ENCODE measurements around the gene BEND7.
"Not testable (repeated sequence)": the region's sequence is repeated elsewhere in the genome, so short reads cannot be mapped to it uniquely, and the experiment has no call there.

Gene BEND7

GRCh38 chr10:13528875-13529713, at the start of gene BEND7:
BEND7 (minus strand) TSS chr10:13529014; CDS start chr10:13528533, 481 bp downstream.
- DNase-seq, result no peak

GRCh38 chr10:13573960-13574359, 45.1 kb upstream of the BEND7 start:
- DNase-seq, result no peak

DNA sequence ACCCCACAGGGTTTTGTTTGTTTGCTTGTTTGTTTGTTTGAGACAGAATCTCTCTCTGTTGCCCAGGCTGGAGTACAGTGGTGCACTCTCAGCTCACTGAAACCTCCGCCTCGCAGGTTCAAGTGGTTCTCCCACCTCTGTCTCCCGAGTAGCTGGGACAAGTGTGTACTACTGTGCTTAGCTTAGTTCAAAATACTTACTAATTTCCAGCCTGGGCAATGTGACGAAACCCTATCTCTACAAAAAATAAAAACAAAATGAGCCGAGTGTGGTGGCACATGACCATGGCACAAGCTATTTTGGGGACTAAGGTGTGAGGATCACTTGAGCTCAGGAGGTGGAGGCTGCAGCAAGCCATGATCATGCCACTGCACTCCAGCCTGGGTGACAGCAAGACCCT, 42.7 kb upstream of the BEND7 start:
- no peak for DNase-seq

DNA sequence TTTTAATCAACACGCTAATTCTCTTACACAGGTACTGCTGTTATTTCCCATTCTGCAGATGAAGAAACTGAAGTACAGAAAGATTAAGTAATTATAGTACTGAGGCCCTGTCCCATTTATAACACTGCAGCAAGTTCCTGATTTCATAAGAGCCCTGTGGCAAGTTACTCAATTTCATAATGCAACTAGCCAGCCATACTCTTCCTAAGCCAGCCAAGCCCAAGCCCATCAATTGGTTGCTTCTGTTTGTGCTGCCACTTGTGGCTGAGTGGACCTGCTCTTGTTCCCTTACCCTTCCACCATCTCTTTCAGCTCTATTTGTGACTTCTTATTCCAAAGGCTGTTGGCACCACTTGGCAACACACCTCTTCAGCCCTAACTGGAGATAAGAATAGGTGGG, 38.2 kb upstream of the BEND7 start:
- peak in 1 of 2 donors; percentile 15 for DNase-seq

DNA sequence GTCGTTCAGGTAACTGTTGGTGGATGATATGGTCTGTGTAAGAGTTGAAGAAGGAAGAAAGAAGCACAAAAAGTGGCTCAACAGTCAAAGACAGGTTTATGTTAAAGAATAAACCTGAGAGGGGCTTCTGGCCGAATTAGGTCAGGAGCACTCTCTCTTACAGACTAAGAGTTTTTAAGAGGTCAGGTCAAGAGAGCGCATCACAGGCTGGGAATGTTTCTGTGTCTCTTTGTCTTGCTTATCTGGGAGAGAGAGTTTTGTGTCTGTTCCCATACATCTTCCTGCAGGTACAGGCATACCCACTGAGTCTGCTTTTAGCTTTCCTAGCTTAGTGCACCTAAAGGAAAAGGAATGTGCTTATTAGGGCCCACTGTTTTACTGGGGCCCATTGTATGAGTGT, 35.8 kb upstream of the BEND7 start:
- DNase-seq, result no peak

DNA sequence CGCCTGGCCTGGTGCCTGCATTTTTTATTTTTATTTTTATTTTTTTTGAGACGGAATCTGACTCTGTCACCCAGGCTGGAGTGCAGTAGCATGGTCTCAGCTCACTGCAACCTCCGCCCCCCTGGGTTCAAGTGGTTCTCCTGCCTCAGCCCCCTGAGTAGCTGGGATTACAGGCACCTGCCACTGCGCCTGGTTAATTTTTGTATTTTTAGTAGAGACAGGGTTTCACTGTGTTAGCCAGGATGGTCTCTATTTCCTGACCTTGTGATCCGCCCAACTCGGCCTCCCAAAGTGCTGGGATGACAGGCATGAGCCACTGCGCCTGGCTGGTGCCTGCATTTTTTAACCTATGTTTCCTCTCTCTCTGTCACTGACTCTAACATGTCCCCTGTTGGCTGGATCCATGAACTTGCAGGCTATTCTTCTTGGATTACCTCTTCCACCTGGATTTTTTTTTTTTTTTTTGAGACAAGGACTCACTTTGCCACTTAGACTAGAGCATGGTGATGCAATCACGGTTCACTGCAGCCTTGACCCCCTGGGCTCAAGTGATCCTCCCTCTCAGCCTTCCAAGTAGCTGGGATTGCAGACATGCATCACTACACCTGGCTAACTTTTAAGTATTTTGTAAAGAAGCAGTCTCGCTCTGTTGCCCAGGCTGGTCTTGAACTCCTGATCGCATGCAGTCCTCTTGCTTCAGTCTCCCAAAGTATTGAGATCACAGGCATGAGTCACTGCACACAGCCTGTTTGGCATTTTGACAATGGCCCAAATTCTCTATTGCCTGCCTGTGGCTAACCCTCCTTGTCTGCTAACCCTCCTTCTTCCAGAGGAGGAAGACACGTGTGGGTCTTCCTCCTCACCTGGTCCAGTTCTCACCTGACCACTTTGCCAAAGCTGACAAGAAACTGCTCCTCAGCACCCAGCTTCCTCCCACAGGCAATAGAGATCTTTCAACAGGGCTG, 34.9 kb upstream of the BEND7 start:
- DNase-seq, result no peak

DNA sequence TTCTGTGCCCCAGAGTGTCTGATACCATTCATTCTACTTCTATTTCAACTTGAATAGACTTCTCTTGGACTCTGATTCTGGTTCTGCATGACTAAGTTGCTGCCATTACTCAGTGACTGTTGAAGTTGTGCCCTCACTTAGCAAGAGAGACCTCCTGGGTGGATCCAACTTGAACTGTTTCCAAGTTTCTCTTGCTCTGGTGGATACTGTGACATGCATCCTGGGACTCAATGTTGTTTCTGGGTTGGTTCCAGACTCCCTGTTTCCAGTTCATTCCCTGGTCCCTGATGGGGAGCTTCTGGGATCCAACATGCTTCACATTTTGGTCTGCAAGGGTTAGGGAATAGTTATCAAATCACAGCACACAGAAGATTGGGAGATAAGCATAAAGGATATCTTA, 31.8 kb upstream of the BEND7 start:
- DNase-seq, result no peak

- no peak for DNase-seq
Measured at GRCh38 chr10:13559124-13559700, 30.4 kb upstream of the BEND7 start.

- DNase-seq, result no peak
Measured at GRCh38 chr10:13555884-13556510, 27.2 kb upstream of the BEND7 start.

DNA sequence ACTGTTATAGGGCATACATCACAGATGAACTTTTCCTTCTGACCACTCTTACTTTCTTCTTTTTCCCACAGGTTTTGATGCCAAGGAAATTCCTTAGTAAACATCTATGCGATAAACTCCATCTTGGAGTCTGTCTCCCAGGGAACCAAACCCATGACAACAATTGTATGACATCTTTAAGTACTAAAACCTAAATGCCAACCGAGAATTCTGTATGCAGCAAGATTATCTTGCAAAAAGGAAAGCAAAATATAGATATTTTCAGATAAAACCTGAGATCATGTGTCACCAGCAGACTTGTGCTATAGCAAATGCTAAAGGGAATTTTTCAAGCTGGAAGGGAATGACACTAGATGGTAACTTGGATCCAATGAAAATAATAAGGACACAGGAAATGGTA, 22.0 kb upstream of the BEND7 start:
- DNase-seq, result no peak

DNA sequence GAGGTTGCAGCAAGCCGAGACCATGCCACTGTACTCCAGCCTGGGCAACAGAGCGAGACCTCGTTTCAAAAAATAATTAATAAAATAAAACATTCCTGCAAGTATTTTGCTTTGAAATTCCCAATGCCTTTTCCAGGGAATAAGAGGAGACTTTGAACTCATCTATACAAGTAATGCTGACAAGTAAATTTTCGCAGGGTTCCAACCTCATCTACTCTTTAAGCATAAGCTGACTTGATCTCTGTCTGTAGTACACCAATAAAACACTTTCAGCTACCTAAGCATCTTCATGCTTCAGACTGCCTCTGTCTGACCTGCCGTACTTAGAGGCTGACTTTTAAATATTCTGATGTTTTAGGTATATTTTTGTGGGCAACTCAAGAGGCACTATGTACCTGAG, 13.7 kb upstream of the BEND7 start:
- no peak for DNase-seq

GRCh38 chr10:13537985-13538384, 9.2 kb upstream of the BEND7 start:
- not testable (repeated sequence) for DNase-seq

DNA sequence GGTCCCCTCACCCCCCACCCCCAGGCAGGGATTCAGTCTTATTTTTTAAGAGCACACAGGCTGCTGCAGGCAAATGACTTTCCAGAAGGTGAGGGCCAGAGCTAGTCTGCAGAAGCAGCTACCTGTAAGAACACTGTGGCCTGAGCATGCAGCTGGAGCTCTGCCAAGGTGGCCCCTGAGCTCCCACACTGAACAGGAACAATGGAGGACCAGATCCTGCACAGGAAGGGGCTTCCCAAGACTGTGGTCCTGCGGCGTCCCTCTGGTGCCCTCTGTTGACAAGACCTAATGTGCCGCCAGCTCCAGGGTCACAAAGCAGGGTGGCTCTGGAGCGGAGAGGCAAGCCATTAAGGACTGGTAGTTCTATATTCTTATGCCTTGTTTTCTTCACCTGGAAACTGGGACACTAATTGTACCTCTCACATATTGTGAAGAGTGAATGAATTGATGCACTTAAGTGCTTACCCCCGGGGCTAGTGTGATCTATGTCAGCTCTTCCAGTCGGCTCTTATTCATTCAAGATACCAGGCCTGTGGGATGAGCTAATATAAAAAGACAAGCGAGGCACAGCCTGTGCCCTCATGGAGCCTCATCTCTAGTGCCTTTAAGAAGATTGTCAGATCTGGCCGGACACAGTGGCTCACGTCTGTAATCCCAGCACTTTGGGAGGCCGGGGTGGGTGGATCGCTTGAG, 8.0 kb upstream of the BEND7 start:
- peak in 1 of 2 donors; percentile 7 for DNase-seq

- DNase-seq, result no peak
Measured at GRCh38 chr10:13535346-13535745, 6.5 kb upstream of the BEND7 start.

DNA sequence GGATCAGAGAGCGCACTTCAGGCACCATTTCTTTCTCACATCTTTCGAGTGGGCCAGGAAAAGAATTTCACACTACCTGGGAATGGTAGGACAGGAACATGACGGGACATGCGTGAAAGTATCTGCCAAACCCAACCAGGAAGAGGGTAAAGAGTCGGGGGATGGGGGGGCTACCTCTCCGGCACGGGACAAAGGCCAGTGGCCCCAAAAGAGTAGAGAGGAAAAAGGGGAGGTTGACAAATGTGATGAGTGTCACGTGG, 830 bp upstream of the BEND7 start:
- no peak for DNase-seq

GRCh38 chr10:13528123-13528874, 515 bp downstream of the BEND7 start:
- DNase-seq, result no peak

GRCh38 chr10:13527864-13528122, 1.0 kb downstream of the BEND7 start:
- DNase-seq, result no peak

- no peak for DNase-seq
Measured at GRCh38 chr10:13526948-13527863, 1.6 kb downstream of the BEND7 start.

DNA sequence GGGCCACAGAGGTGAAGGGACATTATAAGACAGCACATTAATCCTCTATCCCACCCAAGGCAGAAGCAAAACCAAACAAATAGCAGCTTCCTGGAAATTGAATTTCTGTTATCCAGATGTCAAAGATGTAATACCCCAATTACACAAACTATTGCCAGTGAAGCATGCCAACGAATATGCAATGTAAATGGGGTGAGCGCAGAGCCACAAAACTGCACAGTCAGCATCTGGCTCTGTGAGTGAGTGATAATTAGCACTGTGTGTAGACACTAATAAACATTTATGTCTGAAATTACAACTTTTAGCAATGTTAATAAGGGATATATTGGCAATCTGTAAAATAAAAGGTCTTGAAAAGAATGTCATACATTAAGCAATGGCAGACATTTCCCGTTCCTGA, 3.2 kb downstream of the BEND7 start:
- no peak for DNase-seq

DNA sequence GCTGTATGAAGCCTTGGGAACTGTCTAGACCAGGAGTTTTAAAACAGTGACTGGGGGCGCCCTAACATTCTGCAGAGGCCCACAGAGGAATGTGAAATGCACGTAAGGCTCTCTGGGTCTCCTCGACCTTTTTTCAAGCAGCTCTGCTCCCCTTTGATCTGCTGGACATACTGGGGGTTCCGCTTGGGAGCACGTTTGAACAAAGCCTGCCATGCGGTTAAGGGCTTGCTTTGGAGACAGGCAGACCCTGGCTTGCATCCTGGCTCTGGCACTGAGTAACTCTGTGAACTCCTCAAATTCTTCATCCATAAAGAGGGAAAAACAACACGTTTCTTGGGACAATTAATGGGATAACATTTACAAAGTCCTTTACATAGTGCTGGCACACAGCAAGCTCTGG, 7.8 kb downstream of the BEND7 start:
- no peak for DNase-seq

- no peak for DNase-seq
Measured at GRCh38 chr10:13520194-13520593, 8.6 kb downstream of the BEND7 start.

Measured in CD4-positive, alpha-beta T cell treated with Interferon alpha-2 for 1 hour (primary cell).